NCI-H446 (cell line): Measurements from ENCODE around the gene HTRA2.

Experiments
- DNase-seq, 2 experiments: peaks; one replicate each; lab custom pipeline; 2025; lab: John Stamatoyannopoulos, UW

The HTRA2 gene

DNA sequence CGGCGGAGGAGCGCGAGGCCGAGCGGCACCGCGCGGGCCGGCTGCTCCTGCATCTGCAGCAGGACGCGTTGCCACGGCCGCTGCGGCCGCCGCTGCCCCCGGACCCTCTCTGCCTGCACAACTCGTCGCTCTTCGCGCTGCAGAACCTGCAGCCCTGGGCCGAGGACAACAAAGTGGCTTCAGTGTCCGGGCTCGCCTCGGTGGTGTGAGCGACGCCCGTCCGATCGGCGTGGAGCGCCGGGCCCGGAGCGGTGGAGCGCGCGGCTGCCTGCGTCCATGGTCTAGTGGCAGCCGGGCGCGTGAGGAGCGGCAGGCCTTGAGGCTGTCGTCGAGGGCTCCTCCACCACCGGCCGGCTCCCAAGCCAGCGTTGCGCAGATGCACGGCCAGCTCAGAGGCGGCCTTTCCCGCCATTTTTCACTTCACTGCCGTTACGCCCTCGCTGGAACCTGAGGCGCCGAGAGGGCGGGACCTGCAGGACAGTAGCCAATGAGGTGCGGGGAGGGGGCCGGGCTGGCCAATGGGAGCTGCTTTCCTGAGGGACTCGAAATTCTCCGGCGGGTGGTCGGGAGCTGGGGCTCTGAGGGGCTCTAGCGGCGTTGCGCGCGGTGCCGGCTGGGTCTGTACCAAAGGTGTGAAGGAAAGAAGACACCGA lies 13.6 kb upstream of the HTRA2 start:
- DNase-seq, result no peak

GRCh38 chr2:74516650-74517049 lies 13.1 kb upstream of the HTRA2 start:
- DNase-seq, result no peak

DNA sequence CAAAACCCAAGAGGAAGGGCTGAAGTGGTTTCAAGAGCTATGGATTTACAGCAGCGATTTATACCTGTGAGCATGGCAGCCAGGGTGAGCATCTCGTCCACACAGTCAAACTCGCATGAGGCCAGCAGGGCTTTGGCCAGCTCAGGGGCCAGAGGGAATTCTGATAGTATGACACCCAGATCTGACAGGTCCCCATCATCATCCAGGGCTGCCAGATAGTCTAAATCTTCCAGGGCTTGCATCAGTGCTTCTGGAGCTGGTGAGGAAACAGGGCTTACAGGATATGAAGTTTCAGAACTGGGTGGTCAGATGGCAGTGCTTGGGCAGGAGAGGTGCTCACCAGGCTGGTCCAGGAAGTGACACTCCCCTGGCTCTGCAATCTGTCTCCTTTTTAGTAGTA lies 7.2 kb upstream of the HTRA2 start:
- no peak for DNase-seq

DNA sequence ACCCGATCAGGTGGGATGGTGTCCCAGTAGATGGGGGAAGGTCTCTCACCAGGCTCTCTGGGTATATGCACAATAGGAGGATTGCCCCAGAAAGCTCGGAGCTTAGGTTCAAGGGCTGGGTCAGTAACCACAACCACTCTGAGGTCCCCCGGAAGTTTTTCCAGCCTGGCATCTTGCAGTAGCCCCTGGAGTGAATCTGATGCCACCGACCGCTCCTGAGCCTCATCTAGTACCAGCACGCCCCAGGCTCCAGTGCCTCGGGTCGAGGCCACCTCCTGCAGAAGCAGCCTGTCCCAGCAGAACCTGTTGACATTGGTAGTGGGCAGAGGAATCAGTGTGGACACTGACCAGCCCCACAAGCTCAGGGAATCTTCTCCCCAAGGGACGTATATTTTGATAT lies 5.7 kb upstream of the HTRA2 start:
- no peak for DNase-seq

DNA sequence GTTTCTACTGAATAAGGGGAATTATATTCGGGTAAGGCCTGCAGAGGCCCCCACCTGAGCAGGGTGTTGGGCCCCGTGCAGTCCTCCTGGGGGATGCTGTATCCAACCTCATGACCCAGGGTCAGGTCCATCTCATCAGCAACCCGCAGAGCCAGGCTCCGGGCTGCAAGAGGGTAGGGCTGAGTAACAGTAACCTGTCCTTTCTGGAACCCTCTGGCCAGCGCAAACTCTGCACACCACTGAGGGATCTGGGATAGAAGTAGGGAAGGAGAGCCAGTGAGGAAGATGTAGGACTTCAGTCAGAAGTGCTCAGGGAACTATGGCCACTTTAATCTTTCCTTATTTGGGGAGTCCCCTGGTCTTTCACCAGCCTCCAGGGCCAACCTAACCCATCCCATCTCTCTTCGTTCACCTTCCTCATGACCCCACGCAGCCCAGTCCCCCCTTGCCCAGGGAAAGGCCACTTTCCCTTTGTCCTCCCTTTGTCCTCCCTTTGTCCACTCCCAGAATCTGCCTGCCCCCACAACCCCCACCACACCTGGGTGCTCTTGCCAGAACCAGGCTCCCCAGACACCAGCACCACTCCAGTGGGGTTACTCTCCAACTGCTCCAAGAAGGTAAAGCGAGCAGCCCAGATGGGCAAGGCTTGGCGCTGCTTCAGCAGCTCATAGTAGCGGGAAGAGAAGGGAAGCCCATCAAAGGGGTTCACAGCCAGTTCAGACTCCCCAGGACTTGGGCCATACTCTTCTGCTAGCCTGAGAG lies 4.6 kb upstream of the HTRA2 start:
- DNase-seq, result no peak

- peak in 1 of 2 experiments; percentile 16 for DNase-seq
Measured at GRCh38 chr2:74525717-74526648, 3.8 kb upstream of the HTRA2 start, which contains the start of gene DQX1. Gene DQX1 (minus strand): TSS chr2:74526231. CDS start chr2:74525729, 502 bp downstream.

- no peak for DNase-seq
Measured at GRCh38 chr2:74526649-74527230, 3.0 kb upstream of the HTRA2 start.

DNA sequence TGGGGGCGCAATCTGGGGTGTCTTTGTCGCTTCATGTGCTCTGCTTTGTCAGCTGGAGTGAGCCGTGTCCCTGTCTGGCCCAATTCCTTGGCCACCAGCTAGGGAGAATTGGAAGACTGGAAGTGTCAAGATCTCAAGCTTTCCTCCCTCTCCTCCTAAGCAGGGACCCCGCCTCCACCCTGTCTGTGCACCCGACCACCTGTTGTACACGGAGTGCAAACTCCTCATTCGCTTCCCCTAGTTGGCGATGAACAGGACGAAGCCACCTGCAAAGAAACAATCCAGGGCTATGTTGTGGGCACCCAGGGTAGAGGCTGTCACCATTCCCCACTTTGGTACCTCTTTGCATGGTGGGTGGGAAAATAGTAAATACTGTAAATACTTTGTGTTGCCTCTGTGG lies 2.0 kb upstream of the HTRA2 start:
- no peak for DNase-seq

DNA sequence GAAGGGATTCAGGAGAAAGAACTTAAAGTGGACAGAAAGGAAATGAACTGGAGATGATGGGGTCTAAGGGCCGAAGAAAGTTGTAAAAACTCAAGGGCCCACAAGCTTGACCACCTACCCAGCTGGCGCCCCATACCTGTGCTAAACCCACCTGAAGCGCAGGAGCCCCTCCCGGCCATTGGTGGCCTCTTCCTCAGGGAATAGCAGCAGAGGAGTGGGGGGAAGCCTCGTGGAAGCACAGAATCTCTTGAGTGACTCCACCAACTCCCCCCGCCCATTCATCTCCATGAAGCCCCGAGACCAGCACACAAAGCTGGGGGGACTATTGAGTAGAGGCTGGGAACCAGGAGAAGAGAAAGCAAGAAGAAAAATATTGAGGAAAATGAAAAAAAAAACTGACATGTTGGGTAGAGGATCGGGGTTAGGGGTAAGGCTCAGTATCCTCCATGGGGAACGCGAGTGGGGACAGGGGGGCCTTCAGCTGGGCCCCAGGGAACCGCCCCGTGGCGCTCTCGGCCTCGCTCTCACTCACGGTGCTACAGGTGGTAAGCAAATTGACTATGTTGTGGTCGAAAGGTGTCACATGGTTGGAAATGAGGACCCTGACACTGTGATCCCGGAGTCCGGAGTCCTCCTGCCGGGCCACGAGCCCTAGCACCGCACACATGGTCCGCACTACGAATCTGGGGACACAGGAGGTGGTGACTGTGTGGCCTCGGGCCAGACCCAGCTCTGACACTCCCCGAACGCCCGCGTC lies 955 bp upstream of the HTRA2 start:
- no peak for DNase-seq

GRCh38 chr2:74530239-74531187 lies 780 bp downstream of the HTRA2 start:
- peak in 1 of 2 experiments; percentile 29 for DNase-seq

DNA sequence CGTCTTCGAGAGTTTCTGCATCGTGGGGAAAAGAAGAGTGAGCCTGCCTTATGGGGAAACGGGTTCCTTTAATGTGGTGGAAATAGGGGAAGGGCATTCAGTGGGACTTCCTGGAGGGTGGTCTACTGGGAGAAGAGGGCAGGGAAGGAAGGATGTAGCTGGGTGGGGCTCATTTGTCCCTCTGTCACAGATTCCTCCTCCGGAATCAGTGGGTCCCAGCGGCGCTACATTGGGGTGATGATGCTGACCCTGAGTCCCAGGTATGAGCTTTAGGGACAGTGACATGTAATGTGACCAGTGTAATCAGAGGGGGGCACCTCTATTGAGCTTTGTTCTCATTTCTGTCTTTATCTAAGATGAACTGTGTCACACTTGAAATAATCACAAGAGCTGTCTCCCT lies 1.9 kb downstream of the HTRA2 start:
- no peak for DNase-seq

DNA sequence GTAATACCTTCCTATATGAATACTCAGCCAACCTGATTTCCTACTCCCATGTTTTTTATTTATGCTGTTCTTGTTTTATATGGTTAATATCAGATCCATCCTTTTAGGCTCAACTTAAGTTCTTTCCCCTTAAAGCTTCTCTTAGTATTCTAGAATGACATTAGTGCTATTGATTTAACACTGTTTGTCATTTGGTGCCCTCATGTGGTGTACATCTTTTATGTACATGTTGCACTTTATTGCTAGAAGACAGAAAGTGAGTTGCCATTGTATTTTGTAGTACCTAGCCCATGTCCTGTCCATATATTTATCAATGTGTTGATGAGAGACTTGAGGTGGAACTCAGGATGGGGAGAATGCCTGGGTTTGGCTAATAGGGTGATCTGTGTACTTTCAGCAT lies 2.5 kb downstream of the HTRA2 start:
- DNase-seq, result peak in 1 of 2 experiments; percentile 26

- DNase-seq, result no peak
Measured at GRCh38 chr2:74533464-74533863, 3.7 kb downstream of the HTRA2 start.

- DNase-seq, result no peak
Measured at GRCh38 chr2:74534411-74534810, 4.7 kb downstream of the HTRA2 start.

DNA sequence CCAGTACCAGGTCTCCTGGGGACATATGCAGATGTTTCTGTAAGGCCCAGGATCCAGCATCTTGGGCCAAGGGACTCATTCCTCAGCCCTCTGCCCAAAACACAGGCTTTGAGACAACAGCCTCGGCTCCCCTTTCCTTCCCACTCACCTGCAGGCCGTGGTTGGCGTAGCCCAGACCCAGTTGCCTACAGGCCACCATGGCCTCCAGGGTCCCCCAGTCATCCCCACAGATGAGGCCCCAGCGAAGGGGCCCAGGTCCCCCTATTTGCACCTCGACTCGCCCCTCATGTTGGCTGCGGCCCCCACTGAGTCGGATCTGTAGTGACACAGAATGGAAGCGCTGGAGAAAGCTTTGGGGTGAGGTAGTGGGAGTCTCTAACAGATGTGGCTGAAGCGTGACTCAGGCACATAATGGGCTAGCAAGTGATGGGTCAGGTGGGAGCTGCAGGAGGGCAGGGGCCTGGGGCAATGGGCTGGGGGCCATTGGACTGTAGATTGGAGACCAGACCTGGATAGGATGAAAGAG lies 5.8 kb downstream of the HTRA2 start:
- no peak for DNase-seq

DNA sequence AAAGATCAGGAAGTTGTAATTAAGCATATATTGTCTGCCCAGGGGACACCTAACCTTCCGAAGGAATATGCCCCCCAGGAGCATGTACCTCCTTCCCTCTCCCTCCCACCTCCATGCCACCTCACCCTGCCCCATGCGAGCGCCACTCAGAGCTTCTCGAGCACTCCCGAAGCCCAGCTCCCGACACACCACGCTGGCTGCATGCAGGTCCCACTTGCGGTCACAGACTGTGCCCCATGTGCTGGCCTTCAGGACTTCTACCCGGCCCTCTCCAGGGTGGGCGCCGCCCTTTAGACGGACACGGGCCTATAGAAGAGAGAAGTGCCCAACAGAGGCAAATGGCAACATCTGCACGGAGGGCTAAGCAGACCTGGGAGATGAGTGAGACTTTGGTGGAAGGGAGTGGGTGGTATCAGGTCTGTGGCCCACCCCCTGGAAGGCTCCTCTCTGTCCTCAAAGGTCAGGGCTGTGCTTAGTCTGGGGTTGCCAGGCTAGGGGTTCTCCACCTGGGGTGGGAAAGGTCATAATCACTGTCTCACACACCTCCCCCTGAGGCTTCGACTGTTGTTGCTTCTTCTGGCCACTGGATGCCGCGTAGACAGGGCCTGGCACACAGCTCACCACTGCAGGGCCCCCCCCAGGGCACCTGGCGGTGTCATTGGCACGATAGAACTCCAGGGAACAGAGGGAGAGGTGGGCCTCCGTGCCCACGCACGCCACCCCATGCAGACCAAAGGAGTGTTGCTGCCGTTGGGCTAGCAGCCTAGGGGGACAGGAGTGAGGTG lies 6.6 kb downstream of the HTRA2 start:
- no peak for DNase-seq

GRCh38 chr2:74537140-74537539 lies 7.4 kb downstream of the HTRA2 start:
- DNase-seq, result no peak

DNA sequence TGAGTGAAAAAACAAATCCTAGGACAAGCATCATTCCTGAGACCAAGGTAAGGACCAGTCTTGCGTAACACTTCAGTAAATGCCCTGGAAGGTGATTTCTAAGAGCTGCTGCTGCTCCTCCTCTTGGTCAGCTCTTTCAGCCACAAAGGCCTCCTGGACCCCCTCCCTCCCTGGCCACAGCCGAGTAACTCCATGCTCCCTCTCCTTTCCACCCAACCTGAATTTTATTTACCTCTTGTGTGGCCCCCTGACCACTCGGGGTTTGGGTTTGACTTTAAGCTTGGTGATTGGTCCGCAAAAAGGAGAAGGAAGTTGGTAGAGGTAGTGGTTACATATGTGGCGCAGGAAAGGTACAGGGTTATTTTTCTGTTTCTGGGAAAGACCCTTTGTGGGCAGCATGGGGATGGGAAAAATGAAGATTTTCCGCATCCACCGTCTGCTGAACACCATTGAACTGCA lies 9.2 kb downstream of the HTRA2 start:
- DNase-seq, result no peak

DNA sequence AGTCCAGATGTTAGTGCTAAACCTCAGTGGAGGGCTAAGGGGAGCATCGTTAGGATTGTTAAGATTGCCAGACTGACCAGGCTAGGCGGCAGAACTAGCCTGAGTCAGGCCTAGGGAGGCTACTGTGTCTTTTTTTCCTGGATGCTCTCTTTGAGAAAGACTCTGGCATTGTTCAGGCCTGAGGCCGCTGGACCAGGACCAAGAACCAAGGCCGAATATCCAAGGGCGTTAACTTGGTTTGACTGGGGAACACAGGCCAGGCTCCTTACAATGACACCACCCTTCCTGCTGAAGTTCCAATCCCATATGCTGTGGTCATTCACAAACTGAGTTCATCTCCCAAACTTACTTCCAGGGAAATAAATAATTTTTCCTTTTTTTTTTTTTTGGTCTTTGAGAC lies 10.6 kb downstream of the HTRA2 start:
- DNase-seq, result no peak
